Smooth muscle cell (in vitro differentiated cells): ENCODE results near the gene ERAP2. TPM values are rescaled to one million over a fixed set of nuclear protein-coding genes. Genes with fewer than 3 reads are reported as not detected.
A peak's percentile ranks its signal among the peaks of the same experiment; 100 is the strongest.

ENCODE experiments used
- DNase-seq: peaks from one replicate; lab custom pipeline; 2025; ENCODE audit not compliant: unreplicated experiment; lab: John Stamatoyannopoulos, UW
- H2AFZ ChIP-seq: fragments of 200-600 bp; sonication (generic); 2 replicates; pipeline ENCODE4 v1.6.0; 2016; ENCODE audit warnings: antibody characterized with exemption, low read depth, mild to moderate bottlenecking
- H3F3A ChIP-seq: fragments of 200-600 bp; sonication (generic); 2 replicates; pipeline ENCODE4 v1.6.0; 2017; ENCODE audit warnings: antibody characterized with exemption, low read depth
- H3K27ac ChIP-seq: fragments of 200-600 bp; sonication (generic); 2 replicates; pipeline ENCODE4 v1.5.1; 2016; ENCODE audit warnings: low read depth, mild to moderate bottlenecking
- H3K27me3 ChIP-seq: fragments of 200-600 bp; sonication (generic); 2 replicates; pipeline ENCODE4 v1.6.1; 2016; ENCODE audit warnings: low read depth, mild to moderate bottlenecking
- H3K36me3 ChIP-seq: fragments of 200-600 bp; sonication (generic); 2 replicates; pipeline ENCODE4 v1.5.1; 2016; ENCODE audit warnings: low read depth
- H3K4me1 ChIP-seq: fragments of 200-600 bp; sonication (generic); 2 replicates; pipeline ENCODE4 v1.5.1; 2016; ENCODE audit warnings: low read depth
- H3K4me2 ChIP-seq: fragments of 200-600 bp; sonication (generic); 2 replicates; pipeline ENCODE4 v1.6.0; 2016; ENCODE audit warnings: mild to moderate bottlenecking
- H3K4me3 ChIP-seq: fragments of 200-600 bp; sonication (generic); 2 replicates; pipeline ENCODE4 v1.5.1; 2016; ENCODE audit warnings: mild to moderate bottlenecking
- H3K79me2 ChIP-seq: fragments of 200-600 bp; sonication (generic); 2 replicates; pipeline ENCODE4 v1.6.0; 2016; ENCODE audit warnings: low read depth, mild to moderate bottlenecking
- H3K9ac ChIP-seq: fragments of 200-600 bp; sonication (generic); 2 replicates; pipeline ENCODE4 v1.6.0; 2016; ENCODE audit warnings: low read depth
- H3K9me3 ChIP-seq: fragments of 200-600 bp; sonication (generic); replicated peaks from 2 replicates; pipeline ENCODE4 v1.5.1; 2016; ENCODE audit warnings: low read depth
- H4K20me1 ChIP-seq: fragments of 200-600 bp; sonication (generic); 2 replicates; pipeline ENCODE4 v1.6.0; 2016; ENCODE audit warnings: low read depth
- WGBS: methylation state at CpG from one replicate; pipeline ENCODE4 v1.1.7; 2016; ENCODE audit warnings: low lambda C conversion rate; 5-methylcytosine and 5-hydroxymethylcytosine counted together
- polyA plus RNA-seq: library from polyadenylated mRNA; unstranded; fragments of >200 nt; fragmentation: Nextera tagmentation; extraction: Ambion mirVana; gene quantifications from 2 replicates; pipeline ENCODE4 v1.2.1, GENCODE V29; 2016
- total RNA-seq: library from RNA; depleted of rRNA; stranded (reverse); fragments of >200 nt; gene quantifications from 2 replicates; pipeline ENCODE4 v1.2.3, GENCODE V29; 2014
- TF ChIP-seq, protein P1 (sequence below): fragments of 200-600 bp; sonication (generic); IDR thresholded peaks from 2 replicates; pipeline ENCODE4 v1.5.1; 2017; ENCODE audit warnings: borderline replicate concordance, mild to moderate bottlenecking, antibody characterized with exemption; ENCODE audit not compliant: insufficient read depth, poor library complexity, severe bottlenecking

ERAP2 gene
- total and polyA plus RNA-seq, 2 experiments from 2014 or later, result 0.72 TPM; not detected in 1

DNA sequence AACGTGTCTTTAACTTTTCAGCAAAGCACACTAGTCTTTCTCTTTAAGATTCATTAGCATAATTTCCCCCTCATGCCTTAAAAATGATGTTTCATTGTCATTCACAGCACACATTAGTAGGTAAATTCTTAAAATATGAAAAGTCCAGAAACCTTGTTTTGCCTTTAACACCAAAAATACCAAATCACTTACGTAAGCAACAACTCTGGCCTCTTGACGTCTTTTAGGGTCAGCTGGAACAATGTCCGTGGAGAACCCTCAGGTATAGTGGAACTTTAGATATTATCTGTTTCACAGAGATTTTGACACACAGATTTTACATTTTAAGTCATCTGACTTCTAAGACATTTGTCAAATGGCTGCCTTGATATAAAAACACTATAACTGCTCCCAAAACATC lies 90.5 kb downstream of the ERAP2 start:
- H2AFZ ChIP-seq, result no peak overlapping the region
- peaks cover 24% of the 10 kb centered on the region for H3K4me1 ChIP-seq
- H3K36me3 ChIP-seq, result no peaks in the 10 kb centered on the region
- no peak overlapping the region for H3K4me3 ChIP-seq
- H4K20me1 ChIP-seq, result no peaks in the 10 kb centered on the region
- no peaks in the 10 kb centered on the region for H3K27me3 ChIP-seq
- DNase-seq, result no peak
- no peak overlapping the region for H3K4me2 ChIP-seq
- no peaks in the 10 kb centered on the region for H3K9me3 ChIP-seq
- peak overlapping the region; percentile 82 for H3K27ac ChIP-seq
- 90% methylated on average over 4 of the region's 4 CpGs for WGBS
- TF ChIP-seq, protein P1, sequence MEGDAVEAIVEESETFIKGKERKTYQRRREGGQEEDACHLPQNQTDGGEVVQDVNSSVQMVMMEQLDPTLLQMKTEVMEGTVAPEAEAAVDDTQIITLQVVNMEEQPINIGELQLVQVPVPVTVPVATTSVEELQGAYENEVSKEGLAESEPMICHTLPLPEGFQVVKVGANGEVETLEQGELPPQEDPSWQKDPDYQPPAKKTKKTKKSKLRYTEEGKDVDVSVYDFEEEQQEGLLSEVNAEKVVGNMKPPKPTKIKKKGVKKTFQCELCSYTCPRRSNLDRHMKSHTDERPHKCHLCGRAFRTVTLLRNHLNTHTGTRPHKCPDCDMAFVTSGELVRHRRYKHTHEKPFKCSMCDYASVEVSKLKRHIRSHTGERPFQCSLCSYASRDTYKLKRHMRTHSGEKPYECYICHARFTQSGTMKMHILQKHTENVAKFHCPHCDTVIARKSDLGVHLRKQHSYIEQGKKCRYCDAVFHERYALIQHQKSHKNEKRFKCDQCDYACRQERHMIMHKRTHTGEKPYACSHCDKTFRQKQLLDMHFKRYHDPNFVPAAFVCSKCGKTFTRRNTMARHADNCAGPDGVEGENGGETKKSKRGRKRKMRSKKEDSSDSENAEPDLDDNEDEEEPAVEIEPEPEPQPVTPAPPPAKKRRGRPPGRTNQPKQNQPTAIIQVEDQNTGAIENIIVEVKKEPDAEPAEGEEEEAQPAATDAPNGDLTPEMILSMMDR, result no peak
- H3K79me2 ChIP-seq, result peaks cover 64% of the 10 kb centered on the region
- peaks cover 26% of the 10 kb centered on the region for H3F3A ChIP-seq
- no peak overlapping the region for H3K9ac ChIP-seq

DNA sequence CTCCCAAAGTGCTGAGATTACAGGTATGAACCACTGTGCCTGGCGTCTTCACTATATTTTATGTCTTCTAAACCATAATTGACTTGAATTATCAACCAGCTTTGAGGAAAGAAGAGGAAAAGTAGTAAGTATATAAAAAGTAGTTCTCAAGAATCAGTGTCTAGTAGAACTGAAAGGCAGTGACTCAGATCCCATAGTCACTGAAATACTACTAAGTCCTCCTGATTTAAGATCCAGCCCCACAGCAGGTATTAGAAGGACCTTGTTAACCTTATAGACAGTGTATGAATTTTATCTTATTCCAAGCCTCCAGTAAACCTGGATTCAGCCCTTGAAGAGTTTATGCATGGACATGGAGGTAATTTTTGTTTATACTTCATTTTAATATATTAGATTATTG lies 91.1 kb downstream of the ERAP2 start:
- peaks cover 66% of the 10 kb centered on the region for H3K79me2 ChIP-seq
- H3F3A ChIP-seq, result peaks cover 26% of the 10 kb centered on the region
- TF ChIP-seq, protein P1, result no peak
- H3K9ac ChIP-seq, result no peak overlapping the region
- H3K27me3 ChIP-seq, result no peaks in the 10 kb centered on the region
- DNase-seq, result no peak
- peaks cover 20% of the 10 kb centered on the region for H3K4me1 ChIP-seq
- H3K9me3 ChIP-seq, result no peaks in the 10 kb centered on the region
- H3K4me3 ChIP-seq, result no peak overlapping the region
- H3K27ac ChIP-seq, result peak overlapping the region; percentile 82
- H2AFZ ChIP-seq, result no peak overlapping the region
- WGBS, result 91% methylated on average over 1 of the region's 1 CpG
- H3K36me3 ChIP-seq, result no peaks in the 10 kb centered on the region
- peak overlapping the region; percentile 71 for H3K4me2 ChIP-seq
- no peaks in the 10 kb centered on the region for H4K20me1 ChIP-seq

DNA sequence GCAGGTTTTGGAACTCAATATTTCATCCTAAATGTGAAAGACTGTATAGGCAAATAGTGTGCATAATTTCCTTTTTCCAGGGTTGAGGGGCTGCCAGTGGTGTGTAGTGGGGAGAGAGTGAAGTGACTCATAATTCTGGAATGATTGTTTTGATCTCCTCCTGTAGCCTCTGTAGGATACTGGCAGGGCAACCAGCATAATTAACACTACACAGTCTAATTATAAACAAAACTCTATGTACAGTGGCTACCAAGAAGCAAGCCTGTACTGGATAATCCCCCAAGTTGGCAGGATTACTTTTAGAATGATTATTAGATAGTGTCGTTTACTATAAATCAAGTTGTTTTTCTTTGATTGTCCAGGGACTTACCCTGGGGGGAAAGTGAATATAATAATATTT lies 91.8 kb downstream of the ERAP2 start:
- TF ChIP-seq, protein P1, result no peak
- H3K27me3 ChIP-seq, result no peaks in the 10 kb centered on the region
- 23% methylated on average over 1 of the region's 1 CpG for WGBS
- H3K4me2 ChIP-seq, result peak overlapping the region; percentile 71
- no peaks in the 10 kb centered on the region for H3K36me3 ChIP-seq
- H3F3A ChIP-seq, result peaks cover 20% of the 10 kb centered on the region
- H3K4me3 ChIP-seq, result peak overlapping the region; percentile 0
- H3K9me3 ChIP-seq, result no peaks in the 10 kb centered on the region
- H3K27ac ChIP-seq, result peak overlapping the region; percentile 82
- peaks cover 14% of the 10 kb centered on the region for H3K4me1 ChIP-seq
- peaks cover 73% of the 10 kb centered on the region for H3K79me2 ChIP-seq
- no peak overlapping the region for H2AFZ ChIP-seq
- DNase-seq, result no peak
- peak overlapping the region; percentile 14 for H3K9ac ChIP-seq
- H4K20me1 ChIP-seq, result peaks cover 4% of the 10 kb centered on the region

DNA sequence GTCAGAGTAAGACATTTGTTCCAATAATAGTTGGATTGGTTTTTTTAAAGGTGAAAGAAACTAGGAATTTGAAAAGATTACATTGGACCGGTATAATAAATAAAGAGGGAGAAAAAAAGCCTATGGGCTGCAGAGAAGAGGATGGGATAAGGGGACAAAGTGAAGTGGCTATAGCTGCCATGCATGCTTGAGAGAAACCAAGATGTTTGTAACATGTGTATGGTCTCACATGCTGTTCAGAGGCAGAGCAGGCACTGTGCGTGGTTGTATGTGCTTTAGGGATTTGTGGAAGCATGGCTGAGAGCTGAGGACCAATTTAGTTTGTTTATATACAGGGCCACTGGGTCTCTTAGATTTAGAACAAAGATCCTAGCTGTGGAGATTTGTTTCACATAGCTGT lies 92.3 kb downstream of the ERAP2 start:
- peak overlapping the region; percentile 14 for H3K9ac ChIP-seq
- no peaks in the 10 kb centered on the region for H3K9me3 ChIP-seq
- H3K79me2 ChIP-seq, result peaks cover 78% of the 10 kb centered on the region
- no peaks in the 10 kb centered on the region for H3K27me3 ChIP-seq
- peak overlapping the region; percentile 71 for H3K4me2 ChIP-seq
- H3F3A ChIP-seq, result peaks cover 20% of the 10 kb centered on the region
- TF ChIP-seq, protein P1, result no peak
- no peak overlapping the region for H2AFZ ChIP-seq
- H3K27ac ChIP-seq, result peak overlapping the region; percentile 82
- no peak for DNase-seq
- peaks cover 7% of the 10 kb centered on the region for H4K20me1 ChIP-seq
- H3K36me3 ChIP-seq, result no peaks in the 10 kb centered on the region
- 32% methylated on average over 2 of the region's 2 CpGs for whole genome bisulfite sequencing
- peaks cover 14% of the 10 kb centered on the region for H3K4me1 ChIP-seq
- peak overlapping the region; percentile 0 for H3K4me3 ChIP-seq
